ENCODE data around the gene RASSF6.

GRCh38 chr4:73525611-73526010 is 94.6 kb downstream of the RASSF6 start:
- TF ChIP-seq POLR2A (IDR thresholded peaks at IDR 0.05; ENCODE audit: low read length) = no peak
- no peak for TF ChIP-seq GATA1 (IDR thresholded peaks at IDR 0.05; ENCODE audit: low read depth, low read length)

All from erythroblast (primary cell).